Activated effector memory CD4-positive, alpha-beta T cell treated with anti-CD3 and anti-CD28 coated beads, Interleukin-2, amount 50 U/mL, for 16 hours (primary cell): Measurements from ENCODE around the gene PRRT1B.
"Not testable (repeated sequence)": the region's sequence is repeated elsewhere in the genome, so short reads cannot be mapped to it uniquely, and the experiment has no call there.

ENCODE experiments used
- DNase-seq: peaks from one replicate; pipeline ENCODE4 v3.0.0-alpha.2; 2020

Gene PRRT1B

GRCh38 chr9:131545003-131545785 lies at the start of gene PRRT1B:
PRRT1B (plus strand) TSS chr9:131545523; CDS start chr9:131545616, 93 bp downstream.
- no peak for DNase-seq

DNA sequence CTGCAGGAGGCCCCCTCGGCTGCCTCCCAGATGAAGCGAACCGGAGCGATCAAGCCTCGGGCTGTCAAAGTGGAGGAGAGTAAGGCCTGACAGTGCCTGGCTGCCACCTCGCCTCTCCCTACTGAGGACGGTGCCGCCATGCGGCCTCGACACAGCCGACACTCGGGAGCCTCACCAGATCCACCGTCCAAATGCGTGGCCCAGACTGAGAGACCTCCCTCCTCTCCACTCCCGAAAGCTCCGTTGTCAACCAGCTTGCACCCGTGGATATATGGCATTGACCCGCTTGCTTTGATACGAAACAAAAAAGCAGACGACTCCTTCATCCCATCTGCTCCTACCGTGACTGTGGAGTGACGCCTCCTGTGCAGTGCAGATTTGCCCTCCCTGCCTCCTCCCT lies 49.5 kb upstream of the PRRT1B start:
- no peak for DNase-seq

GRCh38 chr9:131496844-131497405 lies 48.4 kb upstream of the PRRT1B start:
- no peak for DNase-seq

DNA sequence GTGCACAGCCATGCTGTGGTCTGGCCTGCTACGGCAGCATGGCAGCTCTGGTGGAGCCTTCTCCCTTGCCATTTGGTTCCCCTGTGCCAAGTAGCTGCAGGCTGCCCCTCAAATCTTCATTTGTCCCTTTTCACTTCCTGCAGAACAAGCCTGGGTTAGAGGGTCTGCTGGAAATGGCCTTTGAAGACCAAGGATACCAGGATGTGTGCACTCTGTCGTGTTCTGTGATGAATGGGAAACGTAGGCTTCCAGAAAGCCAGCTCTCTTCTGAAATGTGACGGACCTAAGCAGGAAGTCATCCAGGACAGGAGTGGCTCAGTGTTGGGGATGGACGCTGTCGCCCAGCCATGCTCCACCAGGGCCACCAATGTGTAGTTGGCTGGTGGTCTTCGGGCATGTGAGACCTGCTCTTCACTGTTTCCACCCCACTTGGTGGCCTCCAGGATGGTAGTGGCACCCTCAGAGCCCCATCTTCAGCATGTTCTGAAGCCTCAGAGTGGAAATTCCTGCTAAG lies 46.0 kb upstream of the PRRT1B start:
- DNase-seq, result no peak

GRCh38 chr9:131500377-131500776 lies 44.9 kb upstream of the PRRT1B start:
- peak; percentile 89 for DNase-seq

DNA sequence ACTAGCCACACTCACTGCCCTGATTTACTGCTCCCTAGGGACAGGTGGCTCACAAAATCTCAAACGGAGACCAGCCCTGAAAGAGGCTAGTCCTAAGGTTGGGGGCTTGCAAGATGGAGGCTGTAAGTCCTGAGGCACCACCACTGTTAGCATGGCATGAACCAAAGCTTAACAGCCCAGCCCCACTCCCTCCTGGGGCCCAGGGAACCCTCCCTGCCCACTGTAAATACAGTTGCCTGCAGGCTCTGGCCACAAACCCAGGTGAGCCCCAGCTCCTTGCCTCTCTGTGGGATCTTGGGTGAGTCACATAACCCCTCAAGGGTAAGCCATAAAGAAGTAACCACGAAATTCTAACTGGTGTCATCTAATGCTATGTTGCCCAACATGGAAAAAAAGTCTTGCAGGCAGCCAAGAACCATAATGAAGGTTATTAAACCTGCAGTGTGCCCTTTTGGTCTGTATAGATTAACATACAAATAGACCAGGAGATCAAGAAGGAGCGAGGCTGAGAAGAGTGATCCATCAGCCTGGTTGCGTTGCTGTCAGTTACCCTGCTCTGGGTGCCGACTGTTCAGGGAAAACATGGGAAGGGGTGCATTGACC lies 44.3 kb upstream of the PRRT1B start:
- peak; percentile 83 for DNase-seq

- DNase-seq, result peak; percentile 95
These were observed 42.3 kb upstream of the PRRT1B start, which contains the start of gene POMT1 for GRCh38 chr9:131502781-131503625. POMT1 (plus strand) TSS chr9:131502918; CDS start chr9:131504219, 1,301 bp downstream.

DNA sequence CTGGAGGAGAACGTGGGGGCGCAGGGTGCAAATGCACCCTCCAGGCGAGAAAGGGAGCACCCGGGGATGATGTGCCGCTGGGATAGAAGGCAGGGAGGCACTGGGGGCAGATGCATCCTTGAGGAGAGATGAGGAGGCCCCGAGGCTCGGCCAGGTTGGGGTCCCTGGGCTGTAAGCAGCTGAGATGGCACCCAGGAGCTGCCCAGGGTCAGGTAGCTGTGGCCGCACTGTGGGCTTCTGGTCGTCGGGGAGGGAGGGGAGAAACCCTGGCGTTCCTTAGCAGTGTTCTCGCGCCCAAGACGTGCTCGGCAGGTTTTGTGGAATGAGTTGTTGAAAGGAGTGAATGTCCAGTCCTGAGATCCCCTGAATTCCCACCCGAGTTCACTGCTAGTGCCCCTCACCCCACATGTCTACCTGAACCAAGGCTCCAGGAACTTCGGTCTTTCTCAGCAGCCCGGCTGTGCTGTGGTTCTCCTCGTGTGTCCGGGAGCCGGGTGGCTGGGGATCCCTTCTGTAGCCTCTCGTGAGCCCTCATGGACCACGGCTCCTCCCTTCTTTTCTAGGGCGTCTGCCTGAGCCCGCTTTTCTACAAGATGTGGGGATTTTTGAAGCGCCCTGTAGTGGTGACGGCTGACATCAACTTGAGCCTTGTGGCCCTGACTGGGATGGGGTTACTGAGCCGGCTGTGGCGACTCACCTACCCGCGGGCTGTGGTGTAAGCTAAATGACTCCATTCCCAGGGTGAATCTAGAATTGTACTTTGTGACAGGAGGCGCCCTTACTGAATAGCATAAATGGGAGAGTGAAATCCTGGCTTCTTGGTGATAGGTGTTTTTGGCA lies 41.5 kb upstream of the PRRT1B start:
- peak; percentile 87 for DNase-seq

DNA sequence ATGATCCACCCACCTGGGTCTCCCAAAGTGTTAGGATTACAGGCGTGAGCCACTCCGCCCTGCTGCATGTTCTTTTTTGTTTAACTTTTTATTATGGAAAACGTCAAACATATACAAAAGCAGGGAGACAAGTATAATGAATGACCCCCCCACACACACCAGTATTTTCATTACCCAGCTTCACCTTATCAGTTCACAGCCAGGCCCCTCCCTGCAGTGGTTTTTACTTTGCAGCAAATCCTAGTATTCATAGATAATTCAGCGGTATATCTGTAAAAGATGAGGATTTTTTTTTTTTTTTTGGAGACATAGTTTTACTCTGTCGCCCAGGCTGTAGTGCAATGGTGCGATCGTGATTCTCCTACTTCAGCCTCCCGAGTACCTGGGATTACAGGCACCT lies 40.3 kb upstream of the PRRT1B start:
- no peak for DNase-seq

DNA sequence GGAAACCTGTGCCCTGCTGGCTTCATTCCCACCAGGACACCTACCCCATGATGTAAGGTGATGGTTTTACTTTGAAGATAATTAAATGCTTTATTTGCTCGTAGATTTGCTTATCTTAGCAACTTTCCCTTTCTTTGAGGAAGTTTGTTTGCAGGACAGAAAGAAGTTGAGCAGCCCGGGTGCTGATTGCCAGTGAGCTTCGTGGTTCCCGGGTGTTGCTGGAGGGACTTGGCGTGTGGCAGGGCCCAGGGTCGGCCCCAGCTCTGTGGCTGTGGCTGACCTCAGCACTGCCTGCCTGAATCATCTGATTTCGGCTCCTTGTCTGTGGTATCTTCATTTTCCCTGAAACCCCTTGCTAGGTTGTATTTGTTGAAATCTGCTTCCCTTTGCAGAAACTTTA lies 33.9 kb upstream of the PRRT1B start:
- DNase-seq, result no peak

DNA sequence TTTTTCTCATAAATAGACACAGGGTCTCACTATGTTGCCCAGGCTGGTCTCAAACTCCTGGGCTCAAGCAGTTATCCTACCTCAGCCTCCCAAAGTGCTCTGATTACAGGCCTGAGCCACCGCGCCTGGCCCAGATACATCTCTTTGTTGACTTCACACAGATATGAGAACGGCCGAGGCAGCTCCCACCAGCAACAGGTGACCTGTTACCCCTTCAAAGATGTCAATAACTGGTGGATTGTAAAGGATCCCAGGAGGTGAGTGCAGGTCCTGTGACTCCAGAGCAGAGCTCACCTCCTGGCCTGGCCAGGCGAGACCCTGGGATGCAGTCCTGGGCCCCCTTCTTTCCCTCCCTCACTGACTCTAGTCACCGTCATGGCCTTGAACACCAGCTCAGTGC lies 33.4 kb upstream of the PRRT1B start:
- DNase-seq, result no peak

DNA sequence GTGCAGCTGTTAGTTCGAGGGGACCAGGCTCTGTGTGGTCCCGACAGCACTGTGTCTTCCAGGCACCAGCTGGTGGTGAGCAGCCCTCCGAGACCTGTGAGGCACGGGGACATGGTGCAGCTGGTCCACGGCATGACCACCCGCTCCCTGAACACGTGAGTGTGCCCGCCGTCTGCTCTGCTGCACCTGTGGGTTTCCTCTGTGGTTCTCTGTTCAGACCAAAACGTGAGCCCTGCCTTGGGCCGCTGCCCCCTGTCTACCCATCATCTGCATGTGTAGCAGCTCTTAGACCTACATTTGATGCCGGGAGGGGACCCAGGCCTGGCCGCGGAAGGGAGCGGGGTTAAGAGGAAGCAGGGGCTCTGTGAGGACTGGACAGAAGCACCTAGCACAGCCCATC lies 32.1 kb upstream of the PRRT1B start:
- DNase-seq, result no peak

GRCh38 chr9:131515559-131516031 lies 29.7 kb upstream of the PRRT1B start:
- DNase-seq, result not testable (repeated sequence)

DNA sequence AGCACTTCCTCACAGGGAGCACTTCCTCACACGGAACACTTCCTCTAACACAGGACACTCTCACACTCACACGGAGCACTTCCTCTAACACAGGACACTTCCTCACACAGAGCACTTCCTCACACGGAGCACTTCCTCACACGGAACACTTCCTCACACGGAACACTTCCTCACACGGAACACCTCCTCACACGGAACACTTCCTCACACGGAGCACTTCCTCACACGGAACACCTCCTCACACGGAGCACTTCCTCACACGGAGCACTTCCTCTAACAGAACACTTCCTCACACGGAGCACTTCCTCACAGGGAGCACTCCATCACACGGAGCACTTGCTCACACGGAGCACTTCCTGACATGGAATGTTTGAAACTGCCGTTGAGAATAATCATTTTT lies 29.2 kb upstream of the PRRT1B start:
- DNase-seq, result no peak

- no peak for DNase-seq
These were observed 28.4 kb upstream of the PRRT1B start for GRCh38 chr9:131516930-131517329.

- DNase-seq, result no peak
These were observed 27.5 kb upstream of the PRRT1B start for GRCh38 chr9:131517761-131518190.

DNA sequence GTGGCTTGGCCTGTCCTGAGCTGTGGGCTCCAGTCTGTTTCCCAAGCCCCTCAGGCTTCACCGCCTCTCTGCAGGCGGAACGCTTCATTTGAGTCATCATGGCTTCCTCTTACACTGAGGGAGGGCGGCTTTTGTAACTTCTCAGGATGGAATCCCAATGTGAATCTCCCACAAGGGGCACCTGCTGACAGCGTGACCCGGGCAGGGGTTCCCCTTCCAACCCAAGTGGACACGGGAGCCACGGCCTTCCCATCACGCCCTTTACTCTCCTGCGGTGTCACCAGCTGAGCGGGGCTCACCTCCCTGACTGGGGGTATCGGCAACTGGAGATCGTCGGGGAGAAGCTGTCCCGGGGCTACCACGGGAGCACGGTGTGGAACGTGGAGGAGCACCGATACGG lies 26.8 kb upstream of the PRRT1B start:
- no peak for DNase-seq

DNA sequence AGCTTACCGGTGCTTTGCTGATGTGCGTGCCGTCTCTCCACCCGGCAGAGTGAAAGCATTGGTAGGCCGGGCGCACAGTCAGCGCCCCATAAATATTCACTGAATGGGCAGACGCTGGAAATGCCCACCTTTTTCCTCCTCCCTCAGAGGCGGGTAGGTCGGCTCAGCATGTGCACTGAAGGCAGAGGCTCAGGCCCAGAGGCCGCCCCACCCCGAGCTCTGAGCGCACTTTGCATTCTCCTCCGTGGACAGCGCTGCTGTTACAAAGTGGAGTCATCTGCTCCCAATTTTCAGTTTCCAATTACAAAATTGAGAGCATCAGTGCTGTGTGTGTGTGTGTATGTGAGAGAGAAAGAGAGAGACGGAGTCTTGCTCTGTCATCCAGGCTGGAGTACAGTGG lies 24.8 kb upstream of the PRRT1B start:
- no peak for DNase-seq

DNA sequence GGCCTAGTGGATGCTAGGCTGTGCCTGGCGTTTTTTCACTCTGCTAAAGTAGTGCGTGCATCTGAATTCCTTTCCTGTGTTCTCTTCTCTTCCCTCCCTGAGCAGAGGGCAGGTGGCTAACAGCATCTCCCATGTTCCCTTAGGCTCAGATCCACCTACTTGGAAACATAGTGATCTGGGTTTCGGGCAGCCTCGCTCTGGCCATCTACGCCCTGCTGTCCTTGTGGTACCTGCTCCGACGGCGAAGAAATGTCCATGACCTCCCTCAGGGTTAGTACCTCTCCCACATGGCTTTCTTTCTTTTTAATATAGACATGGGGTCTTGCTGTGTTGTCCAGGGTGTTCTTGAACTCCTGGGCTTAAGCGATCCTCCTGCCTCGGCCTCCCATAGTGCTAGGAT lies 24.1 kb upstream of the PRRT1B start:
- no peak for DNase-seq

DNA sequence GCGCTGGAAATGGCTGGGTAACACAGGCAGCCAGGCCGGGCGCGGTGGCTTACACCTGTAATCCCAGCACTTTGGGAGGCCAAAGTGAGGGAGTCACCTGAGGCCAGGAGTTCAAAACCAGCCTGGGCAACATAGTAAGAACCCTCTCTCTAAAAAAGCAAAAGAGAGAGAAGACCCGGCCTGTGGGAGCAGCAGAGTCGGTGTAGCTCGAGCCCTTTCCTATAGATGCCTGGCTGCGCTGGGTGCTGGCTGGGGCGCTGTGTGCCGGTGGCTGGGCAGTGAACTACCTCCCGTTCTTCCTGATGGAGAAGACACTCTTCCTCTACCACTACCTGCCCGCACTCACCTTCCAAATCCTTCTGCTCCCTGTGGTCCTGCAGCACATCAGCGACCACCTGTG lies 23.5 kb upstream of the PRRT1B start:
- no peak for DNase-seq

- DNase-seq, result no peak
These were observed 22.9 kb upstream of the PRRT1B start for GRCh38 chr9:131522257-131523085.
